ENCODE data around the gene DNPH1.

The DNPH1 gene

DNA sequence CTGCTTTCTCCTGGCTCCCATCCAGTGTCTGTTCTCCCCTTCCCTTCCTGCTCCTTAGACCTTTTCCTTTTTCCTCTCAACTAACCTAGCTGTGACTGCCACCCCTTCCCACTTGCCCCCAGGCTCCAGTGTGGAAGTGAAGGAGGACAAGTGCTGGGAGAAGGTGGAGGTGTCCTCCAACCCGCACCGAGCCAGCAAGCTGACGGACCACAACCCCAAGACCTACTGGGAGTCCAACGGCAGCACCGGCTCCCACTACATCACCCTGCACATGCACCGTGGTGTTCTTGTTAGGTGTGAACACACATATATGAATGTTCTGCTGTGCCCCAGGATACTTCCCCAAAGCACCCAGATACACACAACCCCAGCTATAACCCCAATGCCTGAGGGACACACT is 28.7 kb downstream of the DNPH1 start:
- H3K9me3 ChIP-seq (ENCODE audit: insufficient read depth, low read depth, low read length): no peaks in the 10 kb centered on the region
- H3K36me3 ChIP-seq (ENCODE audit: insufficient read depth, low read depth, low read length): no peaks in the 10 kb centered on the region

GRCh38 chr6:43199912-43200311 is 29.4 kb downstream of the DNPH1 start:
- Histone ChIP-seq H3K27ac (ENCODE audit: low read length) (no peak overlapping the region), H3K4me3 (ENCODE audit: low read length) (no peak overlapping the region), H3K36me3 (ENCODE audit: insufficient read depth, low read depth, low read length) (no peaks in the 10 kb centered on the region), H3K4me1 (ENCODE audit: insufficient read depth, low read length) (no peaks in the 10 kb centered on the region), H3K27me3 (ENCODE audit: insufficient read depth, low read length) (no peaks in the 10 kb centered on the region), H3K9me3 (ENCODE audit: insufficient read depth, low read depth, low read length) (no peaks in the 10 kb centered on the region), H3K9ac (ENCODE audit: low read depth, low read length) (no peak overlapping the region)

More for the DNA sequence above, 28.7 kb downstream of the DNPH1 start:
- H3K4me1 ChIP-seq (ENCODE audit: insufficient read depth, low read length): no peaks in the 10 kb centered on the region
- no peak overlapping the region for H3K9ac ChIP-seq (ENCODE audit: low read depth, low read length)
- no peaks in the 10 kb centered on the region for H3K27me3 ChIP-seq (ENCODE audit: insufficient read depth, low read length)
- H3K27ac ChIP-seq (ENCODE audit: low read length): no peak overlapping the region
- no peak overlapping the region for H3K4me3 ChIP-seq (ENCODE audit: low read length)

DNA sequence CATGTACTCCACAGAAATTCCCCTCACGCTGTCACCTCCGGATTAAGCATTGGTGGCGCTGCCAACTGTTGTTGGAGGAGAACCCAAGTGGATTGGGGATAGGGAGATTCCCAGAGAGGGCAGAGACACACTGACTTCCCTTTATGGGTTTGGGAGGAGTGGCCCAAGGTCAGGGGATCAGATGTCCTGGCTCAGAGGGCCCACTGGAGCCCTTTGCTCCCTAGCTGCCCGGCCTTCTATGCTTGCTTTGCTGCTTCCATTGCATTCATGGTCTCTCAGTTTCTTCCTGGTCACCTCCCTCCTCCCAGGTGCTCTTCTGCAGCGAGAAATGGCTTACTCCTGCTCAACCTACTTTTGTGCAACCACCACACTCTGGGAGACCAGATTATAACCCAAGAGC is 32.9 kb downstream of the DNPH1 start:
- H3K9me3 ChIP-seq (ENCODE audit: insufficient read depth, low read depth, low read length): no peaks in the 10 kb centered on the region
- no peak overlapping the region for H3K4me3 ChIP-seq (ENCODE audit: low read length)
- H3K9ac ChIP-seq (ENCODE audit: low read depth, low read length): no peak overlapping the region
- no peaks in the 10 kb centered on the region for H3K4me1 ChIP-seq (ENCODE audit: insufficient read depth, low read length)
- no peaks in the 10 kb centered on the region for H3K27me3 ChIP-seq (ENCODE audit: insufficient read depth, low read length)
- H3K27ac ChIP-seq (ENCODE audit: low read length): no peak overlapping the region
- H3K36me3 ChIP-seq (ENCODE audit: insufficient read depth, low read depth, low read length): no peaks in the 10 kb centered on the region

GRCh38 chr6:43193929-43194328 is 35.4 kb downstream of the DNPH1 start:
- Histone ChIP-seq H3K36me3 (ENCODE audit: insufficient read depth, low read depth, low read length) (no peaks in the 10 kb centered on the region), H3K9me3 (ENCODE audit: insufficient read depth, low read depth, low read length) (no peaks in the 10 kb centered on the region), H3K4me3 (ENCODE audit: low read length) (no peak overlapping the region), H3K27ac (ENCODE audit: low read length) (no peak overlapping the region), H3K27me3 (ENCODE audit: insufficient read depth, low read length) (no peaks in the 10 kb centered on the region), H3K4me1 (ENCODE audit: insufficient read depth, low read length) (no peaks in the 10 kb centered on the region), H3K9ac (ENCODE audit: low read depth, low read length) (no peak overlapping the region)

DNA sequence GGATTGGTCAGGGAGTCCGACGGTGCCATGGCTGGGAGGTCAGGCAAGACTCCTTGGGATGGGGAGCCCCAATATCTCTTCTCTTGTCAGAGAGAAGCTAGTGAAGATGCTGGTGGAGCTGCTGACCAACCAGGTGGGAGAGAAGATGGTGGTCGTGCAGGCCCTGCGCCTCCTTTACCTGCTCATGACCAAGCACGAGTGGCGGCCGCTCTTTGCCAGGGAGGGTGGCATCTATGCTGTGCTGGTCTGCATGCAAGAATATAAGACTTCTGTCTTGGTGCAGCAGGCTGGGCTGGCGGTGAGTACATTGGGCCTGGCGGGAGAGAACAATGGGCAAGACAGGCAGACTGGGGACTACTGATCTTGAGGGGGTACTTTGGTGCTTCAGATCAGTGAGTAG is 36.4 kb downstream of the DNPH1 start:
- Histone ChIP-seq H3K4me3 (ENCODE audit: low read length) (no peak overlapping the region), H3K9ac (ENCODE audit: low read depth, low read length) (no peak overlapping the region), H3K9me3 (ENCODE audit: insufficient read depth, low read depth, low read length) (no peaks in the 10 kb centered on the region), H3K27ac (ENCODE audit: low read length) (no peak overlapping the region), H3K36me3 (ENCODE audit: insufficient read depth, low read depth, low read length) (no peaks in the 10 kb centered on the region), H3K4me1 (ENCODE audit: insufficient read depth, low read length) (no peaks in the 10 kb centered on the region), H3K27me3 (ENCODE audit: insufficient read depth, low read length) (no peaks in the 10 kb centered on the region)

- peaks cover 7% of the 10 kb centered on the region; the same call in 1 of the 2 replicates for H3K36me3 ChIP-seq (ENCODE audit: insufficient read depth, low read depth, low read length)
- no peak overlapping the region for H3K27ac ChIP-seq (ENCODE audit: low read length)
These were observed 39.4 kb downstream of the DNPH1 start for GRCh38 chr6:43189776-43190304.

GRCh38 chr6:43188426-43188825 is 40.9 kb downstream of the DNPH1 start:
- Histone ChIP-seq H3K9me3 (ENCODE audit: insufficient read depth, low read depth, low read length) (no peaks in the 10 kb centered on the region), H3K9ac (ENCODE audit: low read depth, low read length) (no peak overlapping the region), H3K27me3 (ENCODE audit: insufficient read depth, low read length) (no peaks in the 10 kb centered on the region), H3K36me3 (ENCODE audit: insufficient read depth, low read depth, low read length) (peaks cover 7% of the 10 kb centered on the region; the same call in 1 of the 2 replicates), H3K4me1 (ENCODE audit: insufficient read depth, low read length) (no peaks in the 10 kb centered on the region), H3K27ac (ENCODE audit: low read length) (no peak overlapping the region), H3K4me3 (ENCODE audit: low read length) (no peak overlapping the region)

More at GRCh38 chr6:43189776-43190304, 39.4 kb downstream of the DNPH1 start:
- H3K4me3 ChIP-seq (ENCODE audit: low read length): no peak overlapping the region
- H3K4me1 ChIP-seq (ENCODE audit: insufficient read depth, low read length): no peaks in the 10 kb centered on the region
- H3K27me3 ChIP-seq (ENCODE audit: insufficient read depth, low read length): no peaks in the 10 kb centered on the region
- H3K9me3 ChIP-seq (ENCODE audit: insufficient read depth, low read depth, low read length): no peaks in the 10 kb centered on the region
- H3K9ac ChIP-seq (ENCODE audit: low read depth, low read length): no peak overlapping the region

GRCh38 chr6:43187821-43188220 is 41.5 kb downstream of the DNPH1 start:
- Histone ChIP-seq H3K27me3 (ENCODE audit: insufficient read depth, low read length) (no peaks in the 10 kb centered on the region), H3K27ac (ENCODE audit: low read length) (no peak overlapping the region), H3K9ac (ENCODE audit: low read depth, low read length) (no peak overlapping the region), H3K36me3 (ENCODE audit: insufficient read depth, low read depth, low read length) (peaks cover 7% of the 10 kb centered on the region; the same call in 1 of the 2 replicates), H3K4me1 (ENCODE audit: insufficient read depth, low read length) (peaks cover 1% of the 10 kb centered on the region; the same call in 1 of the 2 replicates), H3K9me3 (ENCODE audit: insufficient read depth, low read depth, low read length) (no peaks in the 10 kb centered on the region), H3K4me3 (ENCODE audit: low read length) (no peak overlapping the region)

DNA sequence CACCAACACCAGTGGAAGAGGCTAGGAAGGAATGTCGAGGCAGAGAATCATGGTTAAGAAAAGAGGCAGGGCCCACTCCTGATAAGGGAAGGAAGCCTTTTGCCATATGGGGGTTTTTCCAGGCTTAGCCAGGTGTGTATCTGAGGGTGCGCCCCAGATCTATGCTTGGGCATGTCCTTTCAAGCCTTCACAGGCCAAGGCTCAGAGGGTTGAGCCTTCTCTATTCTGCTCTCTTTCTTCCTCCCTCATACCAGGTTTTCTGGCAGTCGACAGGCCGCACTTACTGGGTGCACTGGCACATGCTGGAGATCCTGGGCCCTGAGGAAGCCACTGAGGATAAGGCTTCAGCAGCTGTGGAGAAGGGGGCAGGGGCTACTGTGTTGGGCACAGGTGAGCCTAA is 42.6 kb downstream of the DNPH1 start:
- Histone ChIP-seq H3K27ac (ENCODE audit: low read length) (no peak overlapping the region), H3K27me3 (ENCODE audit: insufficient read depth, low read length) (no peaks in the 10 kb centered on the region), H3K4me3 (ENCODE audit: low read length) (no peak overlapping the region), H3K9ac (ENCODE audit: low read depth, low read length) (no peak overlapping the region), H3K36me3 (ENCODE audit: insufficient read depth, low read depth, low read length) (peaks cover 7% of the 10 kb centered on the region; the same call in 1 of the 2 replicates), H3K9me3 (ENCODE audit: insufficient read depth, low read depth, low read length) (no peaks in the 10 kb centered on the region), H3K4me1 (ENCODE audit: insufficient read depth, low read length) (peaks cover 5% of the 10 kb centered on the region; the same call in 1 of the 2 replicates)

DNA sequence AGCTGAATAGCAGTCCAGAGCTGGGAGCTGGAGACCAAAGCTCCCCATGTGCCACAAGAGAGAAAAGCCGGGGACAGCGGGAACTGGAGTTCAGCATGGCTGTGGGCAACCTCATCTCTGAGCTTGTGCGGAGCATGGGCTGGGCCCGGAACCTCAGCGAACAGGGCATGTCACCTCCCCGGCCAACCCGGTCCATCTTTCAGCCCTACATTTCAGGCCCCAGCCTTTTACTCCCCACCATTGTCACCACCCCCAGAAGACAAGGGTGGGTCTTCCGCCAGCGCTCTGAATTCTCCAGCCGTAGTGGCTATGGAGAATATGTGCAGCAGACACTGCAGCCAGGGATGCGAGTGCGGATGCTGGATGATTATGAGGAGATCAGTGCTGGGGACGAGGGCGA is 43.3 kb downstream of the DNPH1 start:
- Histone ChIP-seq H3K27ac (ENCODE audit: low read length) (no peak overlapping the region), H3K9ac (ENCODE audit: low read depth, low read length) (no peak overlapping the region), H3K4me1 (ENCODE audit: insufficient read depth, low read length) (peaks cover 6% of the 10 kb centered on the region; the same call in 1 of the 2 replicates), H3K4me3 (ENCODE audit: low read length) (no peak overlapping the region), H3K27me3 (ENCODE audit: insufficient read depth, low read length) (no peaks in the 10 kb centered on the region), H3K9me3 (ENCODE audit: insufficient read depth, low read depth, low read length) (no peaks in the 10 kb centered on the region), H3K36me3 (ENCODE audit: insufficient read depth, low read depth, low read length) (peaks cover 8% of the 10 kb centered on the region; the same call in 1 of the 2 replicates)

DNA sequence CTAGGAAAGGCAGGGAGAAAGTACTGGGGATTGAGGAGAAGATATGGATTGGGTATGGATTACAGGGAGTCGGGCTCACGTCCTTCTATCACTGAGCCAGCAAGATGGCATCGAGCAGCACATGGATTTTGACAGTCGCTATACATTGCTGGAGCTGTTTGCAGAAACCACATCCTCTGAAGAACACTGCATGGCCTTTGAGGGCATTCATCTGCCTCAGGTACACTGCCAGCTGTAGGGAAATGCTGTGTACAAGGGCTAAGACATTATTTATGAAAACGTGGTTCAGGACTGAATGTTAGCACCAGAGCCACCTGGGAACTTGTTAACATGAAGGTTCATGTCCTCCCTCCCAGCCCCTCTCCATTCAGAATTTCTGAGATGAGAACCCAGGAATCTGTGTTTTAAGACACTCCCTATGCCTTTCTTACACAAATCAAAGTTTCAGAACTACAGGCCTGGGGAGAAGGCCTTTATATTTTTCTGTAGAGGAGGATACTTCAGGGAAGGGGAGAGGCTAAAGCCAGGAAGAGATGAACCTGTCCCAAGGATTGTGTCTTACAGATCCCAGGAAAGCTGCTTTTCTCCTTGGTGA is 43.8 kb downstream of the DNPH1 start:
- H3K4me1 ChIP-seq (ENCODE audit: insufficient read depth, low read length): peaks cover 7% of the 10 kb centered on the region; the same call in 1 of the 2 replicates
- no peak overlapping the region for H3K27ac ChIP-seq (ENCODE audit: low read length)
- no peak overlapping the region for H3K4me3 ChIP-seq (ENCODE audit: low read length)
- H3K36me3 ChIP-seq (ENCODE audit: insufficient read depth, low read depth, low read length): peaks cover 12% of the 10 kb centered on the region; the same call in 1 of the 2 replicates
- no peaks in the 10 kb centered on the region for H3K27me3 ChIP-seq (ENCODE audit: insufficient read depth, low read length)
- H3K9me3 ChIP-seq (ENCODE audit: insufficient read depth, low read depth, low read length): no peaks in the 10 kb centered on the region
- no peak overlapping the region for H3K9ac ChIP-seq (ENCODE audit: low read depth, low read length)

GRCh38 chr6:43184268-43184985 is 44.9 kb downstream of the DNPH1 start:
- no peaks in the 10 kb centered on the region for H3K9me3 ChIP-seq (ENCODE audit: insufficient read depth, low read depth, low read length)
- H3K4me1 ChIP-seq (ENCODE audit: insufficient read depth, low read length): peaks cover 7% of the 10 kb centered on the region; the same call in 1 of the 2 replicates
- H3K27ac ChIP-seq (ENCODE audit: low read length): no peak overlapping the region
- no peak overlapping the region for H3K9ac ChIP-seq (ENCODE audit: low read depth, low read length)
- H3K4me3 ChIP-seq (ENCODE audit: low read length): no peak overlapping the region
- peaks cover 18% of the 10 kb centered on the region; the same call in 1 of the 2 replicates for H3K36me3 ChIP-seq (ENCODE audit: insufficient read depth, low read depth, low read length)
- H3K27me3 ChIP-seq (ENCODE audit: insufficient read depth, low read length): no peaks in the 10 kb centered on the region
